GM23338 (cell line): ENCODE results near the gene SIDT1.

Source experiments
- EZH2 ChIP-seq: fragments of 200-600 bp; sonication (generic); IDR thresholded peaks from one replicate; pipeline ENCODE4 v1.8.0; 2017; ENCODE audit warnings: antibody characterized with exemption, mild to moderate bottlenecking, low read depth; ENCODE audit not compliant: unreplicated experiment
- NANOG ChIP-seq: IDR thresholded peaks from 2 replicates; pipeline ENCODE4 v1.6.1; 2016; ENCODE audit warnings: antibody characterized with exemption, borderline replicate concordance
- POLR2AphosphoS5 ChIP-seq: IDR thresholded peaks from 2 replicates; pipeline ENCODE4 v1.6.1; 2016; ENCODE audit warnings: antibody characterized with exemption, low read depth
- TF ChIP-seq, protein P1 (sequence below), 2 experiments: fragments of 200-600 bp in 1 of 2; sonication (generic) in 1 of 2; conservative IDR thresholded peaks; 2 replicates each; pipeline versions ENCODE4 v1.5.1 to v1.6.1; 2016 to 2017; ENCODE audit warnings: antibody characterized with exemption in 2 of 2, low read depth in 2 of 2, mild to moderate bottlenecking in 2 of 2, moderate library complexity in 1 of 2
- TF ChIP-seq, protein P2 (sequence below): IDR thresholded peaks from one replicate; pipeline ENCODE4 v1.6.1; 2018; ENCODE audit warnings: antibody characterized with exemption; ENCODE audit not compliant: unreplicated experiment

- TF ChIP-seq, protein P1, sequence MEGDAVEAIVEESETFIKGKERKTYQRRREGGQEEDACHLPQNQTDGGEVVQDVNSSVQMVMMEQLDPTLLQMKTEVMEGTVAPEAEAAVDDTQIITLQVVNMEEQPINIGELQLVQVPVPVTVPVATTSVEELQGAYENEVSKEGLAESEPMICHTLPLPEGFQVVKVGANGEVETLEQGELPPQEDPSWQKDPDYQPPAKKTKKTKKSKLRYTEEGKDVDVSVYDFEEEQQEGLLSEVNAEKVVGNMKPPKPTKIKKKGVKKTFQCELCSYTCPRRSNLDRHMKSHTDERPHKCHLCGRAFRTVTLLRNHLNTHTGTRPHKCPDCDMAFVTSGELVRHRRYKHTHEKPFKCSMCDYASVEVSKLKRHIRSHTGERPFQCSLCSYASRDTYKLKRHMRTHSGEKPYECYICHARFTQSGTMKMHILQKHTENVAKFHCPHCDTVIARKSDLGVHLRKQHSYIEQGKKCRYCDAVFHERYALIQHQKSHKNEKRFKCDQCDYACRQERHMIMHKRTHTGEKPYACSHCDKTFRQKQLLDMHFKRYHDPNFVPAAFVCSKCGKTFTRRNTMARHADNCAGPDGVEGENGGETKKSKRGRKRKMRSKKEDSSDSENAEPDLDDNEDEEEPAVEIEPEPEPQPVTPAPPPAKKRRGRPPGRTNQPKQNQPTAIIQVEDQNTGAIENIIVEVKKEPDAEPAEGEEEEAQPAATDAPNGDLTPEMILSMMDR (conservative IDR thresholded peaks at IDR 0.05; ENCODE audit: low read depth in 2 of 2), result no peak
- TF ChIP-seq POLR2AphosphoS5 (no peak), NANOG (no peak), EZH2 (no peak)
- TF ChIP-seq, protein P2, sequence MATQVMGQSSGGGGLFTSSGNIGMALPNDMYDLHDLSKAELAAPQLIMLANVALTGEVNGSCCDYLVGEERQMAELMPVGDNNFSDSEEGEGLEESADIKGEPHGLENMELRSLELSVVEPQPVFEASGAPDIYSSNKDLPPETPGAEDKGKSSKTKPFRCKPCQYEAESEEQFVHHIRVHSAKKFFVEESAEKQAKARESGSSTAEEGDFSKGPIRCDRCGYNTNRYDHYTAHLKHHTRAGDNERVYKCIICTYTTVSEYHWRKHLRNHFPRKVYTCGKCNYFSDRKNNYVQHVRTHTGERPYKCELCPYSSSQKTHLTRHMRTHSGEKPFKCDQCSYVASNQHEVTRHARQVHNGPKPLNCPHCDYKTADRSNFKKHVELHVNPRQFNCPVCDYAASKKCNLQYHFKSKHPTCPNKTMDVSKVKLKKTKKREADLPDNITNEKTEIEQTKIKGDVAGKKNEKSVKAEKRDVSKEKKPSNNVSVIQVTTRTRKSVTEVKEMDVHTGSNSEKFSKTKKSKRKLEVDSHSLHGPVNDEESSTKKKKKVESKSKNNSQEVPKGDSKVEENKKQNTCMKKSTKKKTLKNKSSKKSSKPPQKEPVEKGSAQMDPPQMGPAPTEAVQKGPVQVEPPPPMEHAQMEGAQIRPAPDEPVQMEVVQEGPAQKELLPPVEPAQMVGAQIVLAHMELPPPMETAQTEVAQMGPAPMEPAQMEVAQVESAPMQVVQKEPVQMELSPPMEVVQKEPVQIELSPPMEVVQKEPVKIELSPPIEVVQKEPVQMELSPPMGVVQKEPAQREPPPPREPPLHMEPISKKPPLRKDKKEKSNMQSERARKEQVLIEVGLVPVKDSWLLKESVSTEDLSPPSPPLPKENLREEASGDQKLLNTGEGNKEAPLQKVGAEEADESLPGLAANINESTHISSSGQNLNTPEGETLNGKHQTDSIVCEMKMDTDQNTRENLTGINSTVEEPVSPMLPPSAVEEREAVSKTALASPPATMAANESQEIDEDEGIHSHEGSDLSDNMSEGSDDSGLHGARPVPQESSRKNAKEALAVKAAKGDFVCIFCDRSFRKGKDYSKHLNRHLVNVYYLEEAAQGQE, result no peak
These were observed 82.0 kb downstream of the SIDT1 start for GRCh38 chr3:113614402-113614801.
